Smooth muscle cell (in vitro differentiated cells): ENCODE results near the gene NAGK. TPM values are rescaled to one million over a fixed set of nuclear protein-coding genes. Genes with fewer than 3 reads are reported as not detected.
"Not testable (repeated sequence)": the region's sequence is repeated elsewhere in the genome, so short reads cannot be mapped to it uniquely, and the experiment has no call there.

Source experiments
- DNase-seq: peaks from one replicate; lab custom pipeline; 2025; ENCODE audit not compliant: unreplicated experiment; lab: John Stamatoyannopoulos, UW
- H2AFZ ChIP-seq: fragments of 200-600 bp; sonication (generic); 2 replicates; pipeline ENCODE4 v1.6.0; 2016; ENCODE audit warnings: antibody characterized with exemption, low read depth, mild to moderate bottlenecking
- H3F3A ChIP-seq: fragments of 200-600 bp; sonication (generic); 2 replicates; pipeline ENCODE4 v1.6.0; 2017; ENCODE audit warnings: antibody characterized with exemption, low read depth
- H3K27ac ChIP-seq: fragments of 200-600 bp; sonication (generic); 2 replicates; pipeline ENCODE4 v1.5.1; 2016; ENCODE audit warnings: low read depth, mild to moderate bottlenecking
- H3K27me3 ChIP-seq: fragments of 200-600 bp; sonication (generic); 2 replicates; pipeline ENCODE4 v1.6.1; 2016; ENCODE audit warnings: low read depth, mild to moderate bottlenecking
- H3K36me3 ChIP-seq: fragments of 200-600 bp; sonication (generic); 2 replicates; pipeline ENCODE4 v1.5.1; 2016; ENCODE audit warnings: low read depth
- H3K4me1 ChIP-seq: fragments of 200-600 bp; sonication (generic); 2 replicates; pipeline ENCODE4 v1.5.1; 2016; ENCODE audit warnings: low read depth
- H3K4me2 ChIP-seq: fragments of 200-600 bp; sonication (generic); 2 replicates; pipeline ENCODE4 v1.6.0; 2016; ENCODE audit warnings: mild to moderate bottlenecking
- H3K4me3 ChIP-seq: fragments of 200-600 bp; sonication (generic); 2 replicates; pipeline ENCODE4 v1.5.1; 2016; ENCODE audit warnings: mild to moderate bottlenecking
- H3K79me2 ChIP-seq: fragments of 200-600 bp; sonication (generic); 2 replicates; pipeline ENCODE4 v1.6.0; 2016; ENCODE audit warnings: low read depth, mild to moderate bottlenecking
- H3K9ac ChIP-seq: fragments of 200-600 bp; sonication (generic); 2 replicates; pipeline ENCODE4 v1.6.0; 2016; ENCODE audit warnings: low read depth
- H3K9me3 ChIP-seq: fragments of 200-600 bp; sonication (generic); replicated peaks from 2 replicates; pipeline ENCODE4 v1.5.1; 2016; ENCODE audit warnings: low read depth
- H4K20me1 ChIP-seq: fragments of 200-600 bp; sonication (generic); 2 replicates; pipeline ENCODE4 v1.6.0; 2016; ENCODE audit warnings: low read depth
- WGBS: methylation state at CpG from one replicate; pipeline ENCODE4 v1.1.7; 2016; ENCODE audit warnings: low lambda C conversion rate; 5-methylcytosine and 5-hydroxymethylcytosine counted together
- polyA plus RNA-seq: library from polyadenylated mRNA; unstranded; fragments of >200 nt; fragmentation: Nextera tagmentation; extraction: Ambion mirVana; gene quantifications from 2 replicates; pipeline ENCODE4 v1.2.1, GENCODE V29; 2016
- total RNA-seq: library from RNA; depleted of rRNA; stranded (reverse); fragments of >200 nt; gene quantifications from 2 replicates; pipeline ENCODE4 v1.2.3, GENCODE V29; 2014
- TF ChIP-seq, protein P1 (sequence below): fragments of 200-600 bp; sonication (generic); IDR thresholded peaks from 2 replicates; pipeline ENCODE4 v1.5.1; 2017; ENCODE audit warnings: borderline replicate concordance, mild to moderate bottlenecking, antibody characterized with exemption; ENCODE audit not compliant: insufficient read depth, poor library complexity, severe bottlenecking

NAGK gene
- total and polyA plus RNA-seq, 2 experiments from 2014 or later, result 116 to 135 TPM

- H3K27ac ChIP-seq, result no peak overlapping the region
- TF ChIP-seq, protein P1, sequence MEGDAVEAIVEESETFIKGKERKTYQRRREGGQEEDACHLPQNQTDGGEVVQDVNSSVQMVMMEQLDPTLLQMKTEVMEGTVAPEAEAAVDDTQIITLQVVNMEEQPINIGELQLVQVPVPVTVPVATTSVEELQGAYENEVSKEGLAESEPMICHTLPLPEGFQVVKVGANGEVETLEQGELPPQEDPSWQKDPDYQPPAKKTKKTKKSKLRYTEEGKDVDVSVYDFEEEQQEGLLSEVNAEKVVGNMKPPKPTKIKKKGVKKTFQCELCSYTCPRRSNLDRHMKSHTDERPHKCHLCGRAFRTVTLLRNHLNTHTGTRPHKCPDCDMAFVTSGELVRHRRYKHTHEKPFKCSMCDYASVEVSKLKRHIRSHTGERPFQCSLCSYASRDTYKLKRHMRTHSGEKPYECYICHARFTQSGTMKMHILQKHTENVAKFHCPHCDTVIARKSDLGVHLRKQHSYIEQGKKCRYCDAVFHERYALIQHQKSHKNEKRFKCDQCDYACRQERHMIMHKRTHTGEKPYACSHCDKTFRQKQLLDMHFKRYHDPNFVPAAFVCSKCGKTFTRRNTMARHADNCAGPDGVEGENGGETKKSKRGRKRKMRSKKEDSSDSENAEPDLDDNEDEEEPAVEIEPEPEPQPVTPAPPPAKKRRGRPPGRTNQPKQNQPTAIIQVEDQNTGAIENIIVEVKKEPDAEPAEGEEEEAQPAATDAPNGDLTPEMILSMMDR, result no peak
- no peak overlapping the region for H3K4me2 ChIP-seq
These were observed 14.2 kb downstream of the NAGK start for GRCh38 chr2:71082402-71083252.

DNA sequence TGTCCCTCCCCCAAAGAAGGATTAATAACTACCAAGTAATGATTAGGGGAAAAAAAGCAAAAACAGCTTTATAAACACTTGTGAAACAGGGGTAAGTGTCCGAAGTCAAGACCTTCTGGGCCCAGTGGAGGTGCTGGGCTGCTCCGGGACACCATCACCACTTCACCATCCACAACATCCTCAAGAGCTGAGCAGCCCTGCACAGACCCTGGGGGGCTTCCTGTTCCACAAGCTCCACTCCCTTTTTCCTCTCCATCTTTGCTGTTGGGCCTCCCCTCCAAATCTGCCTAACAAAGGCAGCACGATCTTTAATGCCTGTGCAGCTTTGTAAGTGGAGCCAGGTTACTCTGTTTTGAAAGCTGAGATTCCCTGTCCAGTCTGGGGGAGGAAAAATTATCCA, 14.8 kb downstream of the NAGK start:
- peaks cover 23% of the 10 kb centered on the region for H3K27me3 ChIP-seq
- H3K36me3 ChIP-seq, H4K20me1 ChIP-seq, H3F3A ChIP-seq, H3K4me3 ChIP-seq, H3K9me3 ChIP-seq, H3K79me2 ChIP-seq, H3K9ac ChIP-seq, H2AFZ ChIP-seq, H3K4me1 ChIP-seq, H3K27ac ChIP-seq, H3K4me2 ChIP-seq, DNase-seq: not testable (repeated sequence)
- no CpG with 5 or more reads among the region's 3 CpGs for WGBS

More at GRCh38 chr2:71082402-71083252, 14.2 kb downstream of the NAGK start:
- DNase-seq, result no peak
- Histone ChIP-seq H3K9me3 (no peaks in the 10 kb centered on the region), H3K9ac (no peak overlapping the region), H3K4me1 (peaks cover 5% of the 10 kb centered on the region), H3K36me3 (no peaks in the 10 kb centered on the region), H3K79me2 (no peaks in the 10 kb centered on the region), H3F3A (peaks cover 2% of the 10 kb centered on the region), H3K27me3 (peaks cover 22% of the 10 kb centered on the region), H4K20me1 (peaks cover 1% of the 10 kb centered on the region), H3K4me3 (no peak overlapping the region), H2AFZ (no peak overlapping the region)
- WGBS, result 93% methylated on average over 5 of the region's 5 CpGs

- H3K9me3 ChIP-seq, H3K4me3 ChIP-seq, H3K27ac ChIP-seq, H3K79me2 ChIP-seq, H3F3A ChIP-seq, H3K9ac ChIP-seq, H4K20me1 ChIP-seq, DNase-seq, H3K4me1 ChIP-seq, H2AFZ ChIP-seq, H3K36me3 ChIP-seq, H3K4me2 ChIP-seq: not testable (repeated sequence)
- 83% methylated on average over 10 of the region's 13 CpGs for WGBS
- peaks cover 26% of the 10 kb centered on the region for H3K27me3 ChIP-seq
These were observed 15.4 kb downstream of the NAGK start for GRCh38 chr2:71083752-71084312.

DNA sequence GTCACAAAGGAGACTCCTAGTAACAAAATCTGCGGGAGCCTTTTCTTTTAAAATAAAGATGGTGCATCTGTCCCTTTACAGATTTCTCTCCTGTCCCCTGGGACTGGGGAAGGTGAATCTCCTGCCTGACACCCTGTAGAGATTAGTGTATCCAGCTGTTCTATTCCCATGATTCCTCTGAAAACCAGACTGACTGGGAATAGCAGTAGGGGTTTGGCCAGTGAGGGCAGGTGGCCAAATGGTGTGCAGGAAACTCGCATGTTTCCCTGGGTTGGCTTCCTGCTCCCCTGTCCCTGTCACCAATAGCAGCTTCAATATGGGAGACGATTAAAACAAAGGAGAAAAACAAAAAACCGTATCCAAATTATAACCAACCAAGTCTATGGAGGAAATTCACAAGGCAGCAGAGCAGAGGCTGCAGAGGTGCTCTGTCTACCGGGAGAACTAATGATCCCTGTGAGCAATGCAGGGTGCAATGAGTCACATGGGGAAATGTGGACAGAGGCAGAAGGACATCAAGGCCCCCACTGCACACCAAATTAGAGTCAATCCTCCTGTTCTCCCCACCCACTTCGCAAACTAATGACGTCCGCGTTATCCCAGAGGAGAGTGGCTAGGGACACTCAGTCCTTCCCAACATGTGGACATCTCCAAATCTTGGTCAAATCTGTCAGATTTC, 17.0 kb downstream of the NAGK start:
- not testable (repeated sequence) for H3K4me1 ChIP-seq, DNase-seq, H3K9me3 ChIP-seq, H3K27ac ChIP-seq, H3K79me2 ChIP-seq, H4K20me1 ChIP-seq, H3F3A ChIP-seq, H3K4me2 ChIP-seq, H3K9ac ChIP-seq, H2AFZ ChIP-seq, H3K36me3 ChIP-seq, H3K4me3 ChIP-seq
- peaks cover 39% of the 10 kb centered on the region for H3K27me3 ChIP-seq
- 53% methylated on average over 9 of the region's 9 CpGs for WGBS

DNA sequence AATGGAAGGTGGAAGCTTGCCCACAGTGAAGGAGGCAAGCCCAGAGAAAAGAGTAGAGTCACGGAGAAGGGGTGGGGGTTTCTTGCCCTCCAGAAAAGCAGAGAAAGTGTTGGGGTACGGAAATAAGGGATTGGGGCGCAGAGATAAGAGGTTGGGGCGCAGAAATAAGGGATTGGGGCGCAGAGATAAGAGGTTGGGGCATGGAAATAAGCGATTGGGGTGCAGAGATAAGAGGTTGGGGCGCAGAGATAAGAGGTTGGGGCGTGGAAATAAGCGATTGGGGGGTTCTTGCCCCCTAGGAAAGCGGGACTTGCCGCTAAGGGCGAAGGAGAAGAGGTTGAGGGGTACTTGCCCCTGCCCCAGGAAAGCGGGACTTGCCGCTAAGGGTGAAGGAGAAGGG, 21.0 kb downstream of the NAGK start:
- H3K9me3 ChIP-seq, DNase-seq, H3K4me2 ChIP-seq, H3K4me1 ChIP-seq, H2AFZ ChIP-seq, H4K20me1 ChIP-seq, H3K36me3 ChIP-seq, H3K27ac ChIP-seq, H3K79me2 ChIP-seq, H3F3A ChIP-seq, H3K9ac ChIP-seq, H3K4me3 ChIP-seq: not testable (repeated sequence)
- H3K27me3 ChIP-seq, result peaks cover 49% of the 10 kb centered on the region
- 68% methylated on average over 14 of the region's 14 CpGs for WGBS

- not testable (repeated sequence) for DNase-seq, H3K9ac ChIP-seq, H3K4me2 ChIP-seq, H3F3A ChIP-seq, H3K4me3 ChIP-seq, H3K4me1 ChIP-seq, H3K27ac ChIP-seq, H3K36me3 ChIP-seq, H3K9me3 ChIP-seq, H3K79me2 ChIP-seq, H2AFZ ChIP-seq, H4K20me1 ChIP-seq
- H3K27me3 ChIP-seq, result peaks cover 28% of the 10 kb centered on the region
- WGBS, result 75% methylated on average over 9 of the region's 9 CpGs
These were observed 23.4 kb downstream of the NAGK start for GRCh38 chr2:71091808-71092207.

DNA sequence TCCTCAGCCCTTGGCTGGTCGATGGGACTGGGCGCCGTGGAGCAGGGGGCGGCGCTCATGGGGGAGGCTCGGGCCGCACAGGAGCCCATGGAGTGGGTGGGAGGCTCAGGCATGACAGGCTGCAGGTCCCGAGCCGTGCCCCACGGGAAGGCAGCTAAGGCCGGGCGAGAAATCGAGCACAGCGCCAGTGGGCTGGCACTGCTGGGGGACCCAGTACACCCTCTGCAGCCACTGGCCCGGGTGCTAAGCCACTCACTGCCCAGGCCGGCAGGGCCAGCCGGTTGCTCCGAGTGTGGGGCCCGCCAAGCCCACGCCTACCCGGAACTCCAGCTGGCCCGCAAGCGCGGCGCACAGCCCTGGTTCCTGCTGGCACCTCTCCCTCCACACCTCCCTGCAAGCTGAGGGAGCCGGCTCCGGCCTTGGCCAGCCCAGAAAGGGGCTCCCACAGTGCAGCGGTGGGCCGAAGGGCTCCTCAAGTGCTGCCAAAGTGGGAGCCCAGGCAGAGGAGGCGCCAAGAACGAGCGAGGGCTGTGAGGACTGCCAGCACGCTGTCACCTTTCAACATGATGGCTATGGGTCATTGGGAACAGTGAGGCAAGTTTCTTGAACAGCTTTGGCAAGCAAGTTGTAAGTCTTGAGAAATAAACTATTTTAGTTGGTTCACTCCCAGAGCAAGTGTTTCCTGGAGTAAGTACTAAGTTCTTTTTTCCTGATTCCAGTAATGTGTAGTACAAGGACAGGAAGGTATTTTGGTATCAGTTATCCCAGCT, 24.2 kb downstream of the NAGK start:
- not testable (repeated sequence) for H3K4me3 ChIP-seq, H4K20me1 ChIP-seq, H3K4me2 ChIP-seq, H3K9me3 ChIP-seq, H3K9ac ChIP-seq, DNase-seq, H2AFZ ChIP-seq, H3K36me3 ChIP-seq, H3K27ac ChIP-seq, H3K4me1 ChIP-seq, H3K79me2 ChIP-seq, H3F3A ChIP-seq
- peaks cover 27% of the 10 kb centered on the region for H3K27me3 ChIP-seq
- WGBS, result 97% methylated on average over 32 of the region's 33 CpGs
